Amniotic stem cell (primary cell): ENCODE results near the gene TGFBR2.

Source experiments
- DNase-seq: peaks from one replicate; lab custom pipeline; 2025; lab: John Stamatoyannopoulos, UW

The TGFBR2 gene

DNA sequence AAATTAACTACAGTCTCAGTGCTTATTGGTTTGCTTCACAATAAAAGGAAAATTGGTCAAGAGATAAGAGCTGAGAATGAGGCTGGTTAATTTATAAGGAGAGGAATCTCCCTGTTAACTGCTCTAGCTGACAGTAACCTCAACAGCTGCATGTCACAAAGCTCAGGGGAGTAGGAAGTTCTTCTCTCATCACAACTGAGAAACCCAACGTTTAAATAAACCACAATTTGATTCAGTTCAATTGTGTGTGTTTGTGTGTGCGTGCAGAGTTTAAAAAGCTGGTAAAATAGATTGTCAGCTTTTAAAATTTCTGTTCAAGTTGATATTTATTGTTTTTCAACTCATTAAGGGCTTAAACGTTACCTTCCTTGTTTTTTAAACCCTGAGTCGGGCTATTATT, 3.5 kb upstream of the TGFBR2 start:
- no peak for DNase-seq

DNA sequence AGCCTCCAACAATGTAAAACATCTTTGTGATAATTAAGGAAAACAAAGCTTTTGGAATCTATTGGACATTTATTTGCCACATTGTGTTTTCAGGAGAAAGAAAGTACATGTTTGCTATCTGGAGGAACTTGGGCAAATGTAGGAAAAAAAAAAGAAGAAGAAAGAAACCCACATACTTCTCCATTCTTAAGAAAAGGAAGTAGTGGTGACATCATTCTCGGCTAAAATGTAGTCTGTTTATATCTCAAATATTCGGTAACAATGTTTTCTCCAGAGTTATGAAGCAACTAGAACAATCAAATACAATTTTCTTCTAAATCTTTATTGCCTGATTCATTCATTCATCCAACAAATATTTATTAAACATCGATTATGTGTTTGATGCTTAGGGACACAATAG, 2.3 kb upstream of the TGFBR2 start:
- no peak for DNase-seq

DNA sequence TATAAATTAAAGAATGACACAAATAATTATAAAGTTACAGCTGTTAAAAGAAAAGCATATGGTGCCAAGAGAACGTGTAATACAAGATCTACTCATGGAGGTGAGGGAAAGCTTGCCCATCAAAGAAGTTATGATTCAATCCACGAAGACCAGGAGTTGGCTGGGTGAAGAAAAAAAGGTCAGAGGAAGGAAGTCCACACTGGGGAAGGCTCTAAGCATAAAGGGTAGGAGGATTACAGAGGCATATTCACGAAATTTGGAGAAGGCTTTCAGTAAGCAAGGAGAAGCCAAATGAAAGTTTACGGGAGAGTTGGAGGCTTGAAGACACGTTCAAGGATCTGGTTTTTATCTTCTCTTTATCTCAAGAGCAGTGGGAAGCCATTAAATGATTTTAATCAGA, 1.8 kb upstream of the TGFBR2 start:
- no peak for DNase-seq

GRCh38 chr3:30605005-30605404, 1.4 kb upstream of the TGFBR2 start:
- DNase-seq = no peak

DNA sequence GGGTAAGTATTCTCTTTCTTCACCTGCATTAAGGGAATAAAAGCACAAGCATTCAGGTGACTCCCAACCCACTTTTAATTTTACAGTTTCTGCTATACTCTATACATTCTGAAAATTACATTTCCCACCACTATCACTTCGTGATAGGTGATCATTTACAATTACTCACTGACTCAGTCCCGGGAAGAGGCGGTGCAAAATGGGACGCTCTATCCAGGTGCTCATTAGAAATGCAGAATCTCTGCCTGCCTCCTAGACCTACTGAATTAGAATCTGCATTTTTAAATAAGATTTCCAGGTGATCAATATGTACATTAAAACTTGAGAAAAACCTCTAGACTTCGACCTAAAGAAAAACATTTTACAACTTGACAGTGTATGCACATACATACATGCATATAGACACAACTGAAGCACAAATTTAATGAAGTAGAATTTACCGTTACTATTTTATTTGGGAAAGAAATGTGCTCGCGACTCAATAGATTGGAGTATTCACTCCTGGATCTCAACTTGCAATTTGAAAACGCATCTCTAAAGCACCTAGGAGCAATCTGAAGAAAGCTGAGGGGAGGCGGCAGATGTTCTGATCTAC, 598 bp upstream of the TGFBR2 start:
- DNase-seq = no peak

GRCh38 chr3:30607032-30607833, 832 bp downstream of the TGFBR2 start:
- no peak for DNase-seq

DNA sequence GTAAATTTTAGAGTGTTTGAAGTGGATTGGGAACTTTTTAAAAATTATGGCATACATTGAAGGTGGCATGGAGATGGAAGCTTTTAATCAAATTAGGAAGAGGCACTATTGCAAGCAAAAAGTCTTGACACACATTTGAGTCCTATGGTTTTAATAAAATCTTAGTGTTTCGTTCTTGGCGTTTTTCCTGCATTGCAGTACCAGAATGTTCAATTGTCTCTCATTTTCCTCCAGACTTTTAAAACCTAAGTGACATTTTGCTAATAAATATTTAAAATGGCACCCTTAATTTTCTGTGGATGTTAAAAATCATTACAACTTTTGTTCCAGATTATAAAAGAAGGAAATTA, 2.2 kb downstream of the TGFBR2 start:
- DNase-seq = no peak

DNA sequence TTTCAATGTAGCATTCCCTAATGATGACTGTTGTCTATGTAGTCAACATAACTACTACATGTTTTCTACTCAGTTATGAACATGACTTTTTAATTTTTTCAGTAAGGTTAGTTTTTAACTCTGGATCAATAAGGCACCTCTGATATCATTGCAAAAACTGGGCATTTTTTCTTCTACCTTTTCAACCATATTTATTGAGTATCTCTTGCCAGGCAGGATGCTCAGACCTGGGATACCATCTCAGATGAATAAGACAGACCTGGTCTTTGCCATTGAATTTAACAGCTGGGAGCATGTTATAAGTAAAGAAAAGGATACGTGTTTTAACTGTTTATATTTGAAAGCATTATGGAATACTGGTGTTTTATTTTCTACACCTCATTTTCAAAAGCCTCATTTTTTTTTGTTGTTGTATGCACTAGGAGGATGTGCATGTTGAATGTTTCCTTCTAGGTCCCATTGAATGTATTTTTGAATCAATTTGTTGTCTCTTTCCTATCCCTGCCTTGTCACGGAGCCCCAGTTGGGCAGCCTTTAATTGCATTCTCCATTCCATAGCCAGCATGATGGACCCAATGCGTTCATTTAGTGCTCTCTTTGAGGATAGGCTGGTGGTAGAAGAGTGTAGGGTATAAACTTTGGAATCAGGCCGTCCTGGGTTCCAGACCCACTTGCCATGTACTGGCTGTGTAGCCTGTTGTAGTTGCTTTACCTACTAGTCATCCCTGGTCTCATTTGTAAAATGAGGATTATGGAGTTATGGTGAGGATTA, 3.7 kb downstream of the TGFBR2 start:
- DNase-seq = no peak

- DNase-seq = no peak
Measured at GRCh38 chr3:30610702-30611368, 4.4 kb downstream of the TGFBR2 start.

DNA sequence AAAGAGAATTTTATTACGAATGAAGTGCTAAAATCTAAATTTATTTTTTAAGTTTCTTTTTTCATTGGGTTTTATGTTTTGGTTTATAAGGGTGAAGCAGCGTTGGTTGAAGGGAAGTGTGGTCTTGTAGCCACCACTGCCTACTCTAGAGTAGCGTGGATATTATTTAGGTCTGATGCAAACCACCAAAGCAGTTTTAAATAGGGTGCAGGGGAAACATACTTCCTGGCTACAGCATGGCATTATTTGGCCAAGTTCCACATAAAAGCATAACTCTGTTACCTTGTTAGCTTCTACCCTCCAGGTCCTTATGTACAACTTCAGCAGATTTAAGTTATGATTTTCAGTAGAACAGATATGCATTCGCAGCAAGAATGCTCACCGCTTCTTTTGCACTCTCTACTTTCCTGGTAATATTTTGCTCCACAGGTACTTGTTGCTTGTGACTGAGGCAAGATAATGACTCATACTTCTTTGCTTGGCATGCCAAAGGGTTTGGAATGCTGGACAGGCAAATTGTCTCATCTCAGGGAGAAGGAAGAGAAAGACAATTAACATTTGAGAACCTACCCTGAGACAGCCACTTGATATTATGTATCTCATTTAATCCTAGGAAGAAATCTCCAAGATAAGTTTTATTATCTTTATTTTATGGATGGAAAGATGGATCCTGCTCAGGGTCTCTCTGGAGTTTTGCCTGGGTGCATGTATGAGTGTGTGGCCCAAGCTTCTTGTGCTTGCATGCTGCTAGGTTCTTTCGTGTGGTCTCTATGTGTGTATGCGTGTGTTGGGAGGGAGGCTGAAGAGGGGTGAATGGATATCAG, 5.4 kb downstream of the TGFBR2 start:
- DNase-seq = no peak

DNA sequence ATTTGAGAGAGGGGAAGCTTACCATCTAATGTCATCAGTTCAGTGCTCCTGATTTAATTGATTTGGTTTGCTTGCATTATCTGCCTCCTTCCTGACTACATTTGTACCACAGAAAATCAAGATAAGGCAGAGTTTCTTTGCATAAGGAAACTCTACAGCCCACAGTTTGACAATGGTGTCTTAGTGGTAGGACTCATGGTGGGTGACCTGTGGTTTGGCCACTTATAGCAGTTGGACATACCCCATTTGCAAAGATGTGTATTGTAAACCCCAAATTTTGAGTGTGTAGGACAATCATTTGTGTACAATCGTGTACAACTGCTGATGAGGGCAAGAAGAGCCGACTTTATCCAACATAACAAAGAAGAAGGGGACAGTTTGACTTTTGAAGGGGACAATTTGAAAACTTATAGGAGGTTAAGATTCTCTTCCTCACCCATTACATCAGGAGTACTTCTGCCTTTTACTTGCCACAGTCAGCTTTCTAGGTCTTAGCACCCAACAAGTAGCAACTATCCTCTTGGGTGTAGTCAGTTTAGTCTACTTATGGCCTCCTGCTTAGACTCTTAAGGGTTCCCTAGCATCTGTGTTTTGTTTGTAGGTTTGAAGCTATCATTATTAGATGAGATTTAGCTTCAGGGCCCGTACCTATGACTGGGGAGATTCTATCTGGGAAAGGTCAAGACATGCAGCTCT, 6.2 kb downstream of the TGFBR2 start:
- no peak for DNase-seq

DNA sequence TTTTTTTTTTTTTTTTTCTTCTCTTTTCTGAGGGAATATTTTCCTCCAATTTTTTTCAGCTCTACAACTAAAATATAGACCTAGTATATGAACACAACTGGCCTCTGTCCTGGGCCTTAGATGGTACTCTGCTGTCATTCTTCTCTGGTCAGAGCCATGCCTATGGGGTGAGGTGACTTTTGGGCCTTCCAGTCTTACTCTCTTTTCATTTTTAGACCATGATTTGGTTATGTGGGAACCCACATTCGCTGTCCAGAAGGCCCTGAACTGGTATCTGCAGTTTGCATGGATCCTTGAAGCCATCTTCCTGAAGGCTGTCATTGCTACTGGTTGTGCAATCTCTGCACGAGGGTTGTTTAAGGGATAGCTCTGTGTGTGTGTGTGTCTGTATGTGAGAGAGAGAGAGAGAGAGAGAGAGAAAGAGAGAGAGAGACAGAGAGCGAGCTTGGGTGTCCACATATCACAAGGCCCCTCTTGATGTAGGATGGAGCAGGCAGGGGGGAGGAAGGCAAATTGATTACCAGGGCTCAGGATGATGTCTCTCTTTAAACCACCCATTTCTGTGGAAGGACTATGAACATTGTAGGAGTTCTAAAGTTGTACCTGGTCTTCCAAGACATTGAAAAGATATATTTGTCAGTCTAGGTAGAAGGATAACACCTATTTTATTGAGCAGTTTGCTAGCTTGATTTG, 6.9 kb downstream of the TGFBR2 start:
- DNase-seq = no peak

DNA sequence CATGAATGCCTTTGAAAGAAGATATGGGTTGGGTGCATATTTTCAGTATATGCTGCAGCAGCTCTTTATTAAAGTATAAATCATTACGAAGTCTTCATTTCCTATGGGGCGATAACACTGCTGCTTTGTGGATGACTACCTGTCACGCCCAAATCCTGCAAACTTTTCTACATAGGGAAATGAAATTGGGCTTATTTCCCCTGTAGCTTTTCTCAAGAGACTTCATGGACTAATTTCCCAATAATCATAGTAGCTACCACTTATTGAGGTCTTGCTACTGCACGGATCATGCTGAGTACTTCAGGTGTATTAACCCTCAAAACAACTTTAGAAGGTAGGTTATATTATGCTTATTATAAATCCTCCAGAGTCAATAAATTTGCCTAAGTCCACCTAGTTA, 8.0 kb downstream of the TGFBR2 start:
- DNase-seq = no peak

- DNase-seq = no peak
Measured at GRCh38 chr3:30614943-30615342, 8.5 kb downstream of the TGFBR2 start.

DNA sequence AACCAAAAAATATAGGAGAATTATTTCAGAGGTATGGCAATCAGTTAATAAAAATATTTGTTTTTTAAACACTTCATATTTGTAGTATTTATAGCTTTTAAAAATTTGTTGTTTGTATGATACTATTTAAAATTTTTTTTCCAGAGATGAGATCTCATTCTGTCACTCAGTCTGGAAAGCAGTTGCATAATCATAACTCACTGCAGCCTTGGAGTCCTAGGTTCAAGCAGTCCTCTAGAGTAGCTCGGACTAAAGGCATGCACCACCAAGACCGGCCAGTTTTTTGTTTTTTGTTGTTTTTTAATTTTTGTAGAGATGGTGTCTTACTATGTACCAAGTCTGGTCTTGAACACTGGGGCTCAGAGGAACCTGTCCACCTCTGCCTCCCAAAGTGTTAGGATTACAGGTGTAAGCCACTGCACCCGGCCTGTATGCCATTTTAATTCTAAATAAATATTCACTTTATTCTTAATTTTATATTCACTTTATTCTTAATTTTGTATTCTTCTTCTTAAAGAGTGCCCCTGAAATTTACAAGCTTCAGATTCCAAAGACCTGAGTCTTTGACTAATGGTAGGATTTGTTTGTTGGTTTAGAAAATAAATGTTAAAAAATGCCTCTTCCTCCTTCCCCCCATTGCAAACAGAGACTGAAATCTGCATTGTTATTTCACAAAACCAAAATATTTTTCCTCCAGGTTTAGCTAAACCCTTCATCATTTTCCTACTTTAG, 9.4 kb downstream of the TGFBR2 start:
- no peak for DNase-seq

- DNase-seq = no peak
Measured at GRCh38 chr3:30616347-30617027, 10.1 kb downstream of the TGFBR2 start.

DNA sequence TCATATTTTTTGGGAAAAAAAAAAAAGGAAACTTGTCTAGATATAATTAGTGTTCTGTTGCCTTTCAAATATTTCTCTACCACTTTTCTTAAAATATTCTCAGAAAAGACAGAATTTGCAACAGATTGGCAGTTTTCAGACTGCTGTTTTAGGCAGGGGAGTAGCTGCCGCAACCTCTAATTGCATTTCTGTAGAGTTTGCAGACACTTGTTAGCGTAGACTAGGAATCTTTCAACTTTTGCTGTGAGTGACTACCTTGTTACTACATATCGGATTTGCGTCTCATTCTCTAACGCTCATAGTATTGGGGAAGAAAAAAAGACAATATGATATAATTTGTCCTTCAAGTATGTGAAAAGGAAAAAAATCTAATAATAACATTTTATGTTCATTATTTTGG, 10.7 kb downstream of the TGFBR2 start:
- DNase-seq = no peak

GRCh38 chr3:30617653-30618052, 11.3 kb downstream of the TGFBR2 start:
- DNase-seq = no peak

DNA sequence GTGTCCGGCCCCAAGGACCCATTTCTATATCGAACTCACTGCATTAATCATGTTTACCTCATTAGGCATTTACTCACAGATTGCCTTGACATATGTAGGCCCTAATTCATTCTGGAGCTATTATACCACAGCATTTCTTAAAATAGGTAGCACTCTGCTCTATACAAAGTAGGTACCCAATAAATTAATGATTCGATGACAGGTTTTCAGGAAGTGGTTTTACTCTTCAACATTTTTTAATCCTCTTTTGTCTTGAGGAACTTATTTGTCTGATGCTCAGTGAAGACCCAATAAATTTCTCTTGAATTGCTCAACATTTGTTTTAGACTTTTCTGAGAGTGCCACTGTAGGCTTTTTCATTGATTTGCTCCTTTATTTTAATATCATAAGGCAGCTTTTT, 12.1 kb downstream of the TGFBR2 start:
- DNase-seq = no peak
